ENCODE measurements around the gene DIRAS3.

Gene DIRAS3

GRCh38 chr1:68015971-68016370, 34.5 kb downstream of the DIRAS3 start:
- no peak overlapping the region for H3K27ac ChIP-seq (replicated peaks)

GRCh38 chr1:68015369-68015768, 35.1 kb downstream of the DIRAS3 start:
- no peak overlapping the region for H3K4me3 ChIP-seq (replicated peaks; ENCODE audit: insufficient read depth, low read length)
- TF ChIP-seq SPI1 (IDR thresholded peaks at IDR 0.05; ENCODE audit: borderline replicate concordance, low read depth): no peak
- no peaks in the 10 kb centered on the region for H3K27me3 ChIP-seq (ENCODE audit: insufficient read depth, poor library complexity, severe bottlenecking)
- H3K27ac ChIP-seq (replicated peaks): no peak overlapping the region
- DNase-seq (ENCODE audit: low read depth in 1 of 2, low spot score in 1 of 2): no peak

More at GRCh38 chr1:68015971-68016370, 34.5 kb downstream of the DIRAS3 start:
- TF ChIP-seq REST (IDR thresholded peaks at IDR 0.05; ENCODE audit: insufficient replicate concordance, low read depth) (no peak), POLR2AphosphoS5 (IDR thresholded peaks at IDR 0.05; ENCODE audit: low read depth) (no peak), GABPA (IDR thresholded peaks at IDR 0.05; ENCODE audit: low read depth) (no peak), CTCF (IDR thresholded peaks at IDR 0.05; ENCODE audit: insufficient read depth, low read length) (no peak), SPI1 (IDR thresholded peaks at IDR 0.05; ENCODE audit: borderline replicate concordance, low read depth) (no peak)
- no peak overlapping the region for H3K4me3 ChIP-seq (replicated peaks; ENCODE audit: insufficient read depth, low read length)
- H3K27me3 ChIP-seq (ENCODE audit: insufficient read depth, poor library complexity, severe bottlenecking): no peaks in the 10 kb centered on the region
- no peak for DNase-seq (ENCODE audit: low read depth in 1 of 2, low spot score in 1 of 2)

- Histone ChIP-seq H3K4me3 (replicated peaks; ENCODE audit: insufficient read depth, low read length) (no peak overlapping the region), H3K27me3 (ENCODE audit: insufficient read depth, poor library complexity, severe bottlenecking) (no peaks in the 10 kb centered on the region), H3K27ac (replicated peaks) (no peak overlapping the region)
- TF ChIP-seq CTCF (IDR thresholded peaks at IDR 0.05; ENCODE audit: insufficient read depth, low read length): no peak
- TF ChIP-seq GABPA (IDR thresholded peaks at IDR 0.05; ENCODE audit: low read depth): no peak
- TF ChIP-seq SPI1 (IDR thresholded peaks at IDR 0.05; ENCODE audit: borderline replicate concordance, low read depth): no peak
- no peak for TF ChIP-seq REST (IDR thresholded peaks at IDR 0.05; ENCODE audit: insufficient replicate concordance, low read depth)
- TF ChIP-seq POLR2AphosphoS5 (IDR thresholded peaks at IDR 0.05; ENCODE audit: low read depth): no peak
- no peak for DNase-seq (ENCODE audit: low read depth in 1 of 2, low spot score in 1 of 2)
Observed at GRCh38 chr1:68013351-68013750, 37.1 kb downstream of the DIRAS3 start.

- TF ChIP-seq CTCF (IDR thresholded peaks at IDR 0.05; ENCODE audit: insufficient read depth, low read length) (no peak), POLR2AphosphoS5 (IDR thresholded peaks at IDR 0.05; ENCODE audit: low read depth) (no peak), REST (IDR thresholded peaks at IDR 0.05; ENCODE audit: insufficient replicate concordance, low read depth) (no peak), SPI1 (IDR thresholded peaks at IDR 0.05; ENCODE audit: borderline replicate concordance, low read depth) (no peak), GABPA (IDR thresholded peaks at IDR 0.05; ENCODE audit: low read depth) (no peak)
- Histone ChIP-seq H3K27me3 (ENCODE audit: insufficient read depth, poor library complexity, severe bottlenecking) (no peaks in the 10 kb centered on the region), H3K27ac (replicated peaks) (no peak overlapping the region), H3K4me3 (replicated peaks; ENCODE audit: insufficient read depth, low read length) (no peak overlapping the region)
- no peak for DNase-seq (ENCODE audit: low read depth in 1 of 2, low spot score in 1 of 2)
Observed at GRCh38 chr1:68011657-68012375, 38.6 kb downstream of the DIRAS3 start.
